MM.1S (cell line): ENCODE results near the gene RALGAPA2.

Experiments
- DNase-seq: peaks from one replicate; pipeline ENCODE4 v3.0.0-alpha.2; 2015
- H2AFZ ChIP-seq: fragments of 300-600 bp; sonication (generic); 2 replicates; pipeline ENCODE4 v1.6.0; 2016; ENCODE audit warnings: antibody characterized with exemption, low read length
- H3F3A ChIP-seq: fragments of 300-600 bp; sonication (generic); 2 replicates; pipeline ENCODE4 v1.6.1; 2016; ENCODE audit warnings: mild to moderate bottlenecking, antibody characterized with exemption, low read length, moderate library complexity, mixed read lengths; ENCODE audit not compliant: insufficient read depth
- H3K27ac ChIP-seq: fragments of 300-600 bp; sonication (generic); 2 replicates; pipeline ENCODE4 v1.5.1; 2016; ENCODE audit warnings: mild to moderate bottlenecking, low read length
- H3K27me3 ChIP-seq: fragments of 300-600 bp; sonication (generic); replicated peaks from 2 replicates; pipeline ENCODE4 v1.6.0; 2016; ENCODE audit warnings: low read length; ENCODE audit not compliant: insufficient read depth
- H3K36me3 ChIP-seq: fragments of 300-600 bp; sonication (generic); replicated peaks from 2 replicates; pipeline ENCODE4 v1.6.1; 2016; ENCODE audit warnings: mild to moderate bottlenecking, low read length, mixed read lengths; ENCODE audit not compliant: insufficient read depth
- H3K4me1 ChIP-seq: fragments of 300-600 bp; sonication (generic); 2 replicates; pipeline ENCODE4 v1.6.1; 2016; ENCODE audit warnings: low read length, mixed read lengths
- H3K4me2 ChIP-seq: fragments of 300-600 bp; sonication (generic); 2 replicates; pipeline ENCODE4 v1.6.0; 2016; ENCODE audit warnings: low read depth, low read length
- H3K4me3 ChIP-seq: fragments of 300-600 bp; sonication (generic); 2 replicates; pipeline ENCODE4 v1.5.1; 2016; ENCODE audit warnings: low read length, mixed read lengths
- H3K79me2 ChIP-seq: fragments of 300-600 bp; sonication (generic); 2 replicates; pipeline ENCODE4 v1.6.1; 2016; ENCODE audit warnings: mixed run types, low read length, mixed read lengths
- H3K9ac ChIP-seq: fragments of 300-600 bp; sonication (generic); 2 replicates; pipeline ENCODE4 v1.6.1; 2016; ENCODE audit warnings: low read length, mixed read lengths
- H3K9me2 ChIP-seq: fragments of 300-600 bp; sonication (generic); replicated peaks from 2 replicates; pipeline ENCODE4 v1.6.1; 2016; ENCODE audit warnings: mild to moderate bottlenecking, low read length, mixed read lengths; ENCODE audit not compliant: insufficient read depth
- H3K9me3 ChIP-seq: fragments of 300-600 bp; sonication (generic); replicated peaks from 2 replicates; pipeline ENCODE4 v1.6.1; 2016; ENCODE audit warnings: mild to moderate bottlenecking, low read length, mixed read lengths; ENCODE audit not compliant: insufficient read depth
- H4K20me1 ChIP-seq: fragments of 300-600 bp; sonication (generic); 2 replicates; pipeline ENCODE4 v1.6.1; 2016; ENCODE audit warnings: mild to moderate bottlenecking, low read length, moderate library complexity, mixed read lengths; ENCODE audit not compliant: insufficient read depth
- EZH2 ChIP-seq: fragments of 300-600 bp; sonication (generic); optimal IDR thresholded peaks from 2 replicates; pipeline ENCODE3; 2017; ENCODE audit warnings: low read depth, mild to moderate bottlenecking, antibody characterized with exemption, low read length, mixed read lengths
- EZH2phosphoT487 ChIP-seq: fragments of 300-600 bp; sonication (generic); IDR thresholded peaks from 2 replicates; pipeline ENCODE4 v1.6.1; 2018; ENCODE audit warnings: antibody characterized with exemption, low read length
- TF ChIP-seq, protein P1 (sequence below): fragments of 300-600 bp; sonication (generic); IDR thresholded peaks from 2 replicates; pipeline ENCODE4 v1.5.1; 2016; ENCODE audit warnings: antibody characterized with exemption, low read length, mixed read lengths

RALGAPA2 gene

DNA sequence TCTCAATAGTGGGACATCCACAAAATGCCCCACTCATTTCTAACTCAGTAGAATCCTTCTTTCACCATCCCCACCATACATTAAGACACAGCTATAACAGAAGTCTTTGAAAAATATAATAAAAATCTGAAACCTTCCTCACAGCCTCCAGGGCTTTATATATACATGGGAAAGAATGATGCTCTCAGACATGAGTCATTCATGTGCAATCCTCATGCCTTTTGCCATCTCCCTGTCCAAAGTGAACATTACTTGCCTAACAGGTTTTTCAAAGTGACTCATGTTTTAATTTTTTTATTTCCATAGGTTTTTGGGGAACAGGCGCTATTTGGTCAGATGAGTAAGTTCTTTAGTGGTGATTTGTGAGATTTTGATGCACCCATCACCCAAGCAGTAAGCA lies 162.7 kb downstream of the RALGAPA2 start:
- Histone ChIP-seq H3K79me2 (no peaks in the 10 kb centered on the region), H4K20me1 (no peaks in the 10 kb centered on the region), H3K27me3 (no peaks in the 10 kb centered on the region), H3F3A (no peaks in the 10 kb centered on the region), H3K27ac (no peak overlapping the region), H3K4me1 (no peaks in the 10 kb centered on the region), H3K9me2 (no peaks in the 10 kb centered on the region), H3K36me3 (no peaks in the 10 kb centered on the region), H3K4me3 (no peak overlapping the region), H3K9me3 (no peaks in the 10 kb centered on the region), H2AFZ (no peak overlapping the region), H3K4me2 (no peak overlapping the region), H3K9ac (no peak overlapping the region)
- TF ChIP-seq EZH2phosphoT487 (no peak), EZH2 (no peak)
- TF ChIP-seq, protein P1, sequence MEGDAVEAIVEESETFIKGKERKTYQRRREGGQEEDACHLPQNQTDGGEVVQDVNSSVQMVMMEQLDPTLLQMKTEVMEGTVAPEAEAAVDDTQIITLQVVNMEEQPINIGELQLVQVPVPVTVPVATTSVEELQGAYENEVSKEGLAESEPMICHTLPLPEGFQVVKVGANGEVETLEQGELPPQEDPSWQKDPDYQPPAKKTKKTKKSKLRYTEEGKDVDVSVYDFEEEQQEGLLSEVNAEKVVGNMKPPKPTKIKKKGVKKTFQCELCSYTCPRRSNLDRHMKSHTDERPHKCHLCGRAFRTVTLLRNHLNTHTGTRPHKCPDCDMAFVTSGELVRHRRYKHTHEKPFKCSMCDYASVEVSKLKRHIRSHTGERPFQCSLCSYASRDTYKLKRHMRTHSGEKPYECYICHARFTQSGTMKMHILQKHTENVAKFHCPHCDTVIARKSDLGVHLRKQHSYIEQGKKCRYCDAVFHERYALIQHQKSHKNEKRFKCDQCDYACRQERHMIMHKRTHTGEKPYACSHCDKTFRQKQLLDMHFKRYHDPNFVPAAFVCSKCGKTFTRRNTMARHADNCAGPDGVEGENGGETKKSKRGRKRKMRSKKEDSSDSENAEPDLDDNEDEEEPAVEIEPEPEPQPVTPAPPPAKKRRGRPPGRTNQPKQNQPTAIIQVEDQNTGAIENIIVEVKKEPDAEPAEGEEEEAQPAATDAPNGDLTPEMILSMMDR: no peak
- DNase-seq: no peak

DNA sequence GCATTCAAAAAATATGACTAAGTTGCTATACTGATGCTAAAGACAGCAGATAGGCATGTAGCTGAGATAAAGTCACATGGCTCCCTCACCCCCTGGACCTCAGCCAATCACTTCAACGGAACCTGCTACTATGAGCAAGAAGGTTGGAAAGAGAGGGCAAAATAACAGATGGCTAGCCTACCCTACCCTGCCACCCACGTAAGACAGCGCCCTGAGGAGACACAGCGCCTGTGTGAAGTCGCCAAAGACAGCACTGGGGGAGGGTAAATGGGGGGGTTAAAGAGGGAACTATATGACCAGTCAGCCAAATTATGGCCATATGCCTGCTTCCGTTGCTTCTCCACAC lies 163.2 kb downstream of the RALGAPA2 start:
- Histone ChIP-seq H3K79me2 (no peaks in the 10 kb centered on the region), H3K4me2 (no peak overlapping the region), H3K9ac (no peak overlapping the region)

DNA sequence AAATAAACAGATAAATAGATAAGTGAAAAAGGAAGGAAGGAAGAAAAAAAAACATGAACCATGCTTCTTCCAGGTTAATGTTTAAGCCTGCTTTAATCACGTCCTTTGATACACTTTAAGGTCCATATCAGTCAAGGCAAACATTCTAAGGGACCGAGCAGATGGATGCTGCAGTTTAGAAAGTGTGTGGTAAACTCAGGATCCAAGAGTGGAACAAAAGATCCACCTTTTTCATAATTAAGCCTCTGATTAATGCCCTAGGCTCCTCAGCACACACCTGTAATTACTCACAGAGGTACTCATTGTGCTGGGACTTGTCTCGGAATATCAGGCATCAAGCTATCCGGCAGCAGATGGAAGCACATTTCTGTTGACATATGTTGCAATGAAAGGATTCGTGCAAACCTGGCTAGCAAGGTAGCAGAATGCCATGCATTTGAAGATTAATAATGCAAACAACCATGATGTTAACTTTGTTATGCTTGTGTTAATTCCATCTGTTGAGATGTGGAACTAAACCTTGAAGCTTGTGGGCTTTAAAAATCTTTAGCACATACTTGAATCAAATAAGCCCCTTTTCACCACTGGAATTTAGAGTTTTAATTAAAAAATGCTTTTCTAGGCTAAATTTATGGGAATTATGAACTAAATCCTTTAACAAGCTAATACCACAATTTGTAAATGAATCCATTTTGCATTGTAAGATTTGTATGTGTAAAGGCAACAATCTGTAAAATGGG lies 163.7 kb downstream of the RALGAPA2 start:
- H3K9ac ChIP-seq: no peak overlapping the region
- no peak for DNase-seq
- no peak overlapping the region for H3K4me2 ChIP-seq
- no peaks in the 10 kb centered on the region for H3K4me1 ChIP-seq
- H3F3A ChIP-seq: no peaks in the 10 kb centered on the region
- no peaks in the 10 kb centered on the region for H4K20me1 ChIP-seq
- H3K36me3 ChIP-seq: no peaks in the 10 kb centered on the region
- no peak overlapping the region for H2AFZ ChIP-seq
- no peak overlapping the region for H3K27ac ChIP-seq
- no peak overlapping the region for H3K4me3 ChIP-seq
- H3K9me3 ChIP-seq: no peaks in the 10 kb centered on the region
- H3K9me2 ChIP-seq: no peaks in the 10 kb centered on the region
- H3K79me2 ChIP-seq: no peaks in the 10 kb centered on the region
- no peak for TF ChIP-seq EZH2
- TF ChIP-seq, protein P1: no peak
- no peak for TF ChIP-seq EZH2phosphoT487
- H3K27me3 ChIP-seq: no peaks in the 10 kb centered on the region

More for the DNA sequence above, 163.2 kb downstream of the RALGAPA2 start:
- H2AFZ ChIP-seq: no peak overlapping the region
- no peaks in the 10 kb centered on the region for H3K4me1 ChIP-seq
- no peaks in the 10 kb centered on the region for H3K9me2 ChIP-seq
- no peaks in the 10 kb centered on the region for H4K20me1 ChIP-seq
- no peak for DNase-seq
- H3K9me3 ChIP-seq: no peaks in the 10 kb centered on the region
- H3K36me3 ChIP-seq: no peaks in the 10 kb centered on the region
- H3K27ac ChIP-seq: no peak overlapping the region
- H3K4me3 ChIP-seq: no peak overlapping the region
- TF ChIP-seq, protein P1: no peak
- TF ChIP-seq EZH2phosphoT487 (no peak), EZH2 (no peak)
- no peaks in the 10 kb centered on the region for H3F3A ChIP-seq
- no peaks in the 10 kb centered on the region for H3K27me3 ChIP-seq
